Ishikawa (cell line): ENCODE results near the gene UBC.

ENCODE experiments used
- CEBPB ChIP-seq: IDR thresholded peaks from 2 replicates; pipeline ENCODE4 v1.6.1; 2012
- CREB1 ChIP-seq: IDR thresholded peaks from 2 replicates; pipeline ENCODE4 v1.6.1; 2012; ENCODE audit warnings: low read depth
- EGR1 ChIP-seq: IDR thresholded peaks from 2 replicates; pipeline ENCODE4 v1.6.1; 2012
- EP300 ChIP-seq: IDR thresholded peaks from 2 replicates; pipeline ENCODE4 v1.6.1; 2012; ENCODE audit warnings: borderline replicate concordance
- FOXM1 ChIP-seq: IDR thresholded peaks from 2 replicates; pipeline ENCODE4 v1.6.1; 2012; ENCODE audit warnings: low read depth, borderline replicate concordance
- MAX ChIP-seq: IDR thresholded peaks from 2 replicates; pipeline ENCODE4 v1.6.1; 2012
- NFIC ChIP-seq: IDR thresholded peaks from 2 replicates; pipeline ENCODE4 v1.6.1; 2012
- RAD21 ChIP-seq: IDR thresholded peaks from 2 replicates; pipeline ENCODE4 v1.6.1; 2012; ENCODE audit warnings: low read depth
- TAF1 ChIP-seq: IDR thresholded peaks from 2 replicates; pipeline ENCODE4 v1.6.1; 2012; ENCODE audit warnings: low read depth, mild to moderate bottlenecking
- TCF12 ChIP-seq: IDR thresholded peaks from 2 replicates; pipeline ENCODE4 v1.6.1; 2012; ENCODE audit warnings: low read depth
- TEAD4 ChIP-seq: IDR thresholded peaks from 2 replicates; pipeline ENCODE4 v1.6.1; 2012
- USF1 ChIP-seq: IDR thresholded peaks from 2 replicates; pipeline ENCODE4 v1.6.1; 2012
- YY1 ChIP-seq: IDR thresholded peaks from 2 replicates; pipeline ENCODE4 v1.6.1; 2012; ENCODE audit warnings: low read depth
- ZBTB7A ChIP-seq: IDR thresholded peaks from 2 replicates; pipeline ENCODE4 v1.6.1; 2012; ENCODE audit warnings: low read depth
- TF ChIP-seq, protein P1 (sequence below): IDR thresholded peaks from 2 replicates; pipeline ENCODE4 v1.6.1; 2012; ENCODE audit warnings: low read depth, mild to moderate bottlenecking

The UBC gene

GRCh38 chr12:124946447-124946793, 32.0 kb upstream of the UBC start:
- TF ChIP-seq YY1 = no peak
- TF ChIP-seq MAX = no peak
- TF ChIP-seq CEBPB = no peak
- TF ChIP-seq USF1 = no peak
- no peak for TF ChIP-seq ZBTB7A
- TF ChIP-seq RAD21 = no peak
- no peak for TF ChIP-seq EP300
- no peak for TF ChIP-seq FOXM1
- TF ChIP-seq, protein P1, sequence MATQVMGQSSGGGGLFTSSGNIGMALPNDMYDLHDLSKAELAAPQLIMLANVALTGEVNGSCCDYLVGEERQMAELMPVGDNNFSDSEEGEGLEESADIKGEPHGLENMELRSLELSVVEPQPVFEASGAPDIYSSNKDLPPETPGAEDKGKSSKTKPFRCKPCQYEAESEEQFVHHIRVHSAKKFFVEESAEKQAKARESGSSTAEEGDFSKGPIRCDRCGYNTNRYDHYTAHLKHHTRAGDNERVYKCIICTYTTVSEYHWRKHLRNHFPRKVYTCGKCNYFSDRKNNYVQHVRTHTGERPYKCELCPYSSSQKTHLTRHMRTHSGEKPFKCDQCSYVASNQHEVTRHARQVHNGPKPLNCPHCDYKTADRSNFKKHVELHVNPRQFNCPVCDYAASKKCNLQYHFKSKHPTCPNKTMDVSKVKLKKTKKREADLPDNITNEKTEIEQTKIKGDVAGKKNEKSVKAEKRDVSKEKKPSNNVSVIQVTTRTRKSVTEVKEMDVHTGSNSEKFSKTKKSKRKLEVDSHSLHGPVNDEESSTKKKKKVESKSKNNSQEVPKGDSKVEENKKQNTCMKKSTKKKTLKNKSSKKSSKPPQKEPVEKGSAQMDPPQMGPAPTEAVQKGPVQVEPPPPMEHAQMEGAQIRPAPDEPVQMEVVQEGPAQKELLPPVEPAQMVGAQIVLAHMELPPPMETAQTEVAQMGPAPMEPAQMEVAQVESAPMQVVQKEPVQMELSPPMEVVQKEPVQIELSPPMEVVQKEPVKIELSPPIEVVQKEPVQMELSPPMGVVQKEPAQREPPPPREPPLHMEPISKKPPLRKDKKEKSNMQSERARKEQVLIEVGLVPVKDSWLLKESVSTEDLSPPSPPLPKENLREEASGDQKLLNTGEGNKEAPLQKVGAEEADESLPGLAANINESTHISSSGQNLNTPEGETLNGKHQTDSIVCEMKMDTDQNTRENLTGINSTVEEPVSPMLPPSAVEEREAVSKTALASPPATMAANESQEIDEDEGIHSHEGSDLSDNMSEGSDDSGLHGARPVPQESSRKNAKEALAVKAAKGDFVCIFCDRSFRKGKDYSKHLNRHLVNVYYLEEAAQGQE = no peak
- no peak for TF ChIP-seq TEAD4
- no peak for TF ChIP-seq EGR1
- TF ChIP-seq CREB1 = no peak
- no peak for TF ChIP-seq TAF1

DNA sequence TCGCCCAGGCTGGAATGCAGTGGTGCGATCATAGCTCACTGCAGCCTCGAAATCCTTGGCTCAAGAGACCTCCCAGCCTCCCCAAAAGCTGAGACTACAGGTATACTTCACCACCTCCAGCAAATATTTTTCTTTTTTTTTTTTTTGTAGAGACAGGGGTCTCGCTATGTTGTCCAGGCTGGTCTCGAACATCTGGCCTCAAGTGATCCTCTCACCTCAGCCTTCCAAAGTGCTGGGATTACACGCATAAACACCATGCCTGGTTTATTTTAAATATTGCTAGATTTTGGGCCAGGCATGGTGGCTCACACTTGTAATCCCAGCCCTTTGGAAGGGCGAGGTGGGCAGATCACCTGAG, 26.7 kb upstream of the UBC start:
- TF ChIP-seq CEBPB = no peak
- no peak for TF ChIP-seq EGR1
- no peak for TF ChIP-seq CREB1
- no peak for TF ChIP-seq FOXM1
- TF ChIP-seq EP300 = no peak
- TF ChIP-seq, protein P1 = no peak
- TF ChIP-seq TCF12 = no peak
- no peak for TF ChIP-seq TEAD4
- TF ChIP-seq RAD21 = no peak
- TF ChIP-seq TAF1 = no peak
- no peak for TF ChIP-seq NFIC
- no peak for TF ChIP-seq USF1
- no peak for TF ChIP-seq ZBTB7A
- TF ChIP-seq MAX = no peak
- no peak for TF ChIP-seq YY1

DNA sequence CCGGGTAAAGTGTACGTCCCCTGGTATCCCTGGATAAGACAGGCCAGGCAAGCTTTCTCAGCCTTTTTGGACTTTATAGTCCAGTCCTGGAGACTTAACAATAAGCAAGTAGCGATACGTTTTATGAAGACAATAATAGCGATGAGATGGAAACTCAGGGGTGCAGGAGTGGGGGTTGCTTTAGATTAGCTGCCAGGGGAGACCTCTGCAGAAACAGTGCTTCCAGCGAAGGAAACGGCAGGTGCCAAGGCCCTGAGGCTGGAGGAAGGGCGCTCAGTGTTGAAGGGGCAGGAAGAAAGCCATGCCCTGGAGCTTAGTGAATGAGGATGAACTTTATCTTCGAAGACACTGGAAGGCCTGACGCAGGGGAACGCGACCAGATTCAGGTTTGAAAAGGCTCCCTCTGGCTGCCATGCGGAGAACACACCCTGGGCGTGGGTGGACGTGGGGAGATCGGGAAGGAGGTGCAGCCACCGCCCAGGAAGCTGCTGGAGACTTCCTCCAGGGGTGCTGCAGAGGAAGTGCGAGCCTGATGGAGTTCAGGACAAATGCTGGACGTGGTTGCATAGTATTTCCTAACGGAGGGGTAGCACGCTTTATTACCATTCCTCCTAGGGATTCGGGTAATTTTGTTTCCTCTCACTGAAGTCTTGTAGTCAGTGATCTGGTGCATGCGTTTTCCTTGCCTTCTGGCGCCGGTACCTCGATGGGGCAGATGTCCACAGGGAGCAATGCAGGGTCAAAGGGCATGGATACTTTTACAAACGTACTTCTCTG, 26.1 kb upstream of the UBC start:
- TF ChIP-seq MAX (peak; percentile 77), RAD21 (peak; percentile 46; the same call in 1 of the 2 replicates), TAF1 (0 out of 2 replicates have a peak, but pooled peaks have one; percentile 17), EGR1 (peak; percentile 99), CREB1 (no peak)

GRCh38 chr12:124940143-124940392, 25.6 kb upstream of the UBC start:
- TF ChIP-seq TEAD4 = no peak; the same call in 1 of the 2 replicates
- no peak for TF ChIP-seq CEBPB
- TF ChIP-seq, protein P1 = no peak
- no peak for TF ChIP-seq TCF12
- TF ChIP-seq MAX = no peak
- TF ChIP-seq FOXM1 = no peak
- TF ChIP-seq EGR1 = no peak
- TF ChIP-seq ZBTB7A = no peak
- 0 out of 2 replicates have a peak, but pooled peaks have one; percentile 20 for TF ChIP-seq TAF1
- 0 out of 2 replicates have a peak, but pooled peaks have one; percentile 38 for TF ChIP-seq NFIC
- TF ChIP-seq YY1 = peak; percentile 76
- TF ChIP-seq EP300 = no peak
- TF ChIP-seq RAD21 = no peak
- TF ChIP-seq USF1 = no peak
- TF ChIP-seq CREB1 = no peak
